Measurements from ENCODE around the gene KLHL6.
"Not testable (repeated sequence)": the region's sequence is repeated elsewhere in the genome, so short reads cannot be mapped to it uniquely, and the experiment has no call there.

Gene KLHL6

GRCh38 chr3:183517607-183518006 is 37.9 kb downstream of the KLHL6 start:
- in situ Hi-C loops (cut with MboI; ENCODE audit: low pct_unique_long_range_greater_than_20kb, low sequenced_read_pairs, unreplicated experiment) = no loop called here
- no peak for DNase-seq (ENCODE audit: low spot score)
- TF ChIP-seq, protein P1, sequence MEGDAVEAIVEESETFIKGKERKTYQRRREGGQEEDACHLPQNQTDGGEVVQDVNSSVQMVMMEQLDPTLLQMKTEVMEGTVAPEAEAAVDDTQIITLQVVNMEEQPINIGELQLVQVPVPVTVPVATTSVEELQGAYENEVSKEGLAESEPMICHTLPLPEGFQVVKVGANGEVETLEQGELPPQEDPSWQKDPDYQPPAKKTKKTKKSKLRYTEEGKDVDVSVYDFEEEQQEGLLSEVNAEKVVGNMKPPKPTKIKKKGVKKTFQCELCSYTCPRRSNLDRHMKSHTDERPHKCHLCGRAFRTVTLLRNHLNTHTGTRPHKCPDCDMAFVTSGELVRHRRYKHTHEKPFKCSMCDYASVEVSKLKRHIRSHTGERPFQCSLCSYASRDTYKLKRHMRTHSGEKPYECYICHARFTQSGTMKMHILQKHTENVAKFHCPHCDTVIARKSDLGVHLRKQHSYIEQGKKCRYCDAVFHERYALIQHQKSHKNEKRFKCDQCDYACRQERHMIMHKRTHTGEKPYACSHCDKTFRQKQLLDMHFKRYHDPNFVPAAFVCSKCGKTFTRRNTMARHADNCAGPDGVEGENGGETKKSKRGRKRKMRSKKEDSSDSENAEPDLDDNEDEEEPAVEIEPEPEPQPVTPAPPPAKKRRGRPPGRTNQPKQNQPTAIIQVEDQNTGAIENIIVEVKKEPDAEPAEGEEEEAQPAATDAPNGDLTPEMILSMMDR (IDR thresholded peaks at IDR 0.05; ENCODE audit: extremely low read depth, insufficient read depth, missing control alignments) = no peak

DNA sequence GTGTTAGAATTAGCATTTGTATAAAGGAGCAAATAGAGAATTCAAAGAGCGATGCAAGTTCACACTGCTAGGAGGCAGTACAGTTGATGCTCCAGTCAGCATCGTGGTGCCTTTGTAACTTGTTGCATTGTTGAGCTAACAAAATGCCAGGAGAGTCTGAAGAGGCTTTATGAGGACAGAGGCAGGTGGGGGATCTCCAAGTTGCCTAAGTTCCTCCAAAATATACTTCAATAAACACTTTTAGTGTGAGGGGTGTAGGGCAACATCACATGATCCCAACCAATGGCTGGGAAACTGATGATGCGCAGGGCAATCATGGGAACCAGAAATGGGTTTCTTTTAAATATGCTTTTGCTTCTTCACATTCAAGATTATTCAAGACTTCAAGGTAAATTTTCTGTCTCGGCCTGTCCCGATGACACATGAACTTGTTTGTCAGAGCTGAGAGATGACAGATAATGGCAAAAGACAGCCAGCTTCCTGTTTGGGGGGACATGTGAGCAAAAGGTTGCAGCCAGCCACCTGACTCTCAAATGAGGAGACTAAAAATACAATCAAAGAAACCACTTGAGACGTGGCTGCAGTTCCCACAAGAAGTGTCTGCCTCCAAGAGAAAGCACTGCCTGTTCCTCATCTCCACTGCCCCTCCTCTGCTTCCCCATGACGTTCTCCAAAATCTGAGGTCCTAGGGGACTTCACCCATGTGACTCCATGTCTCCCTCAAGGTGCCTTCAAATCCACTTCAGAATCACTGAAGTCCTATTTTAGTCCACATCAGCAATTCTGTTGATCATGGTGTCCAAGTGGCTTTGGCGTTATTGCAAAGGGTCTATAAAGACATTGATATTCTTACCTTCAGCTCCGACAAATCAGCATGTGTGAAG is 39.3 kb downstream of the KLHL6 start:
- in situ Hi-C loops (cut with MboI; ENCODE audit: low pct_unique_long_range_greater_than_20kb, low sequenced_read_pairs, unreplicated experiment) = no loop called here
- TF ChIP-seq, protein P1 (IDR thresholded peaks at IDR 0.05; ENCODE audit: extremely low read depth, insufficient read depth, missing control alignments) = peak; percentile 34

GRCh38 chr3:183514021-183514420 is 41.5 kb downstream of the KLHL6 start:
- TF ChIP-seq, protein P1 (IDR thresholded peaks at IDR 0.05; ENCODE audit: extremely low read depth, insufficient read depth, missing control alignments) = no peak
- in situ Hi-C loops (cut with MboI; ENCODE audit: low pct_unique_long_range_greater_than_20kb, low sequenced_read_pairs, unreplicated experiment) = no loop called here
- no peak for DNase-seq (ENCODE audit: low spot score)

More for the DNA sequence above, 39.3 kb downstream of the KLHL6 start:
- peak; percentile 63 for DNase-seq (ENCODE audit: low spot score)

DNA sequence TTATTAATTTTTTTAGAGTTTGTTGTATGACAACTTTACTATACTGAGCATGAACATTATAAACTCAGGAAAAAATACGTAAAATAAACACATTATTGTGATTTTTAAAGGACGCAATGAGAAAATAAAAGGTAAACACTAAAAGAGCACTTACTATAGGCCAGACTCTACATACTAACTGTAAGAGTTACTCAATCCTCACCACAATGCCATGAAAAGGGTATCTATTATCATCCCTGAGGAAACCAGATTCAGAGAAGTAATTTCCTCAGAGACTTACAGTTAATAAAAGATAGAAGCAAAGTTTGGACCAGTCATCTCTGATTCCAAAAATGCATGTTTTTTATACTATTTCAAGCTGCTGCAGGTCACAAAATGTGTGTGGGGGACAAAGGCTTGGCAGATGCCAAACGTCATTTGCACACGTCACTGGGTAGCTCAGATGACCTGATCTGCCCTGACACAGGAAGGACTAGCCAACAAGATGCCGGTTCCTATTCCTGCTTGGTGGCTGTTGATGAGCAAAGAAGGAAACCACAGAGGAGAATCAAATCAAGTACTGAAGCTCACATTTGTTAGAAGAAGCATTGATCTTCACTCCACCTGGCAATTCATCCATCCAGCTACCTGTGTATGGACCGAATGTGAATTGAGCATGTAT is 42.3 kb downstream of the KLHL6 start:
- DNase-seq (ENCODE audit: low spot score) = no peak
- TF ChIP-seq, protein P1 (IDR thresholded peaks at IDR 0.05; ENCODE audit: extremely low read depth, insufficient read depth, missing control alignments) = no peak
- in situ Hi-C loops (cut with MboI; ENCODE audit: low pct_unique_long_range_greater_than_20kb, low sequenced_read_pairs, unreplicated experiment) = no loop called here

- peak; percentile 38 for DNase-seq (ENCODE audit: low spot score)
- in situ Hi-C loops (cut with MboI; ENCODE audit: low pct_unique_long_range_greater_than_20kb, low sequenced_read_pairs, unreplicated experiment) = not testable (repeated sequence)
Measured at GRCh38 chr3:183511286-183512131, 44.0 kb downstream of the KLHL6 start.

DNA sequence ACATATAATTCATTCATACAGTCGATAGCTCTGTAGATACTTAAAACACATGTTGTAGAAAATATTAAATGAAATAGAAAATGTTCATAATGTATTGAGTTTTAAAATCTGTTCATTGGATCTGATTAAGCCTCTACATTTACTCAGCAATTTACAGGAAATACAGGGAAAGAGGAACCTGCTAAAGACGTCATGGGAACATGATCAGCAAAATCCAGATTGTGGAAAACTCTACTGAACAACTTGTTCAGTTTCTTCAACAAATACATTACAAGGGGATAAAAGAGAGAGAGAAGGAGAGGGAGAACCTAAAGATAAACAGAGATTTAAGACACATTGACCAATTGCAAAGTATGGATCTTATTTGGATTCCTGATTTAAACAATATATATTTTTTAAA is 46.7 kb downstream of the KLHL6 start:
- no peak for DNase-seq (ENCODE audit: low spot score)
- TF ChIP-seq, protein P1 (IDR thresholded peaks at IDR 0.05; ENCODE audit: extremely low read depth, insufficient read depth, missing control alignments) = no peak
- in situ Hi-C loops (cut with MboI; ENCODE audit: low pct_unique_long_range_greater_than_20kb, low sequenced_read_pairs, unreplicated experiment) = no loop called here
